SK-N-SH treated with all-trans-retinoic acid at 6 μM for 48 hours (cell line): ENCODE measurements around the gene NCF1.
"Not testable (repeated sequence)": the region's sequence is repeated elsewhere in the genome, so short reads cannot be mapped to it uniquely, and the experiment has no call there.

ENCODE experiments used
- ARNTL ChIP-seq: fragments of 450-650 bp; formaldehyde crosslinking; IDR thresholded peaks from 2 replicates; pipeline ENCODE4 v1.5.0; 2020; ENCODE audit warnings: low read depth, mild to moderate bottlenecking, moderate library complexity, borderline replicate concordance
- CSDC2 ChIP-seq: fragments of 250-450 bp; sonication (Bioruptor Pico); IDR thresholded peaks from 2 replicates; pipeline ENCODE4 v1.5.0; 2020; ENCODE audit warnings: mild to moderate bottlenecking, moderate library complexity
- GLIS3 ChIP-seq: fragments of 250-450 bp; sonication (Bioruptor Pico); IDR thresholded peaks from 2 replicates; pipeline ENCODE4 v1.5.0; 2020; ENCODE audit warnings: mild to moderate bottlenecking, moderate library complexity
- PATZ1 ChIP-seq: fragments of 250-450 bp; sonication (Bioruptor Pico); IDR thresholded peaks from 2 replicates; pipeline ENCODE4 v1.8.0; 2020; ENCODE audit warnings: mild to moderate bottlenecking, moderate library complexity, borderline replicate concordance
- RARB ChIP-seq: fragments of 250-450 bp; sonication (Bioruptor Pico); IDR thresholded peaks from 2 replicates; pipeline ENCODE4 v1.8.0; 2021; ENCODE audit warnings: mild to moderate bottlenecking, moderate library complexity
- SNAI2 ChIP-seq: fragments of 250-450 bp; sonication (Bioruptor Pico); IDR thresholded peaks from 2 replicates; pipeline ENCODE4 v1.5.0; 2020; ENCODE audit warnings: mild to moderate bottlenecking, moderate library complexity
- TSHZ2 ChIP-seq: fragments of 250-450 bp; sonication (Bioruptor Pico); IDR thresholded peaks from 2 replicates; pipeline ENCODE4 v1.5.0; 2020; ENCODE audit warnings: mild to moderate bottlenecking, moderate library complexity
- ZFP30 ChIP-seq: fragments of 450-650 bp; formaldehyde crosslinking; IDR thresholded peaks from 2 replicates; pipeline ENCODE4 v1.5.0; 2022; ENCODE audit warnings: mild to moderate bottlenecking, moderate library complexity
- ZNF8 ChIP-seq: fragments of 450-650 bp; formaldehyde crosslinking; IDR thresholded peaks from 2 replicates; pipeline ENCODE4 v1.5.0; 2020; ENCODE audit warnings: mild to moderate bottlenecking, moderate library complexity

GRCh38 chr7:74775111-74775510, 1.3 kb downstream of the NCF1 start:
- not testable (repeated sequence) for TF ChIP-seq TSHZ2; ZFP30; ZNF8 (CRISPR knock-in tag); PATZ1 (CRISPR knock-in tag); ARNTL (CRISPR knock-in tag); SNAI2 (CRISPR knock-in tag); CSDC2 (CRISPR knock-in tag); GLIS3 (CRISPR knock-in tag); RARB
